ENCODE results near the gene HEMGN.

HEMGN gene

DNA sequence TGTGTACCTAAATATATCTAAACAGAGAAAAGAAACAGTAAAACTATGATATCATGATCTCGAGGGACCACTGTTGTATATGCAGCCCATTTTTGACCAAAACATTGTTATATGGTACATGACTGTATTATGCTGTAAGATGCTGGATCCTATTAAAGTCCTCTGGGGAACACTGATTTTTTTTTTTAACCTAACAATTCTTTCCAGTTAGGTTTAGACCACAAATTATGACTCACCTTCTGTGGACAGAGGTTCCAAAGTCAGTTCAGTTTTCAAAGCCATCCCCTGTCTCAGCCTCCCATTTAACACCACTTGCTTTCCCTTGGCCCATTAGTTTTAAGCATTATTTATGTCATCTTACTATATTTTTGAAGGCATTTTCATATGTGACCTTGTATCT is 42.8 kb downstream of the HEMGN start:
- no peaks in the 10 kb centered on the region for H3K9me3 ChIP-seq (ENCODE audit: control insufficient read depth, insufficient read depth, low read length)
- no peak overlapping the region for H3K4me3 ChIP-seq (ENCODE audit: low read length)
- no peak overlapping the region for H3K27ac ChIP-seq (ENCODE audit: low read length)
- no peaks in the 10 kb centered on the region for H3K4me1 ChIP-seq (ENCODE audit: control insufficient read depth, insufficient read depth, low read length)
- no peaks in the 10 kb centered on the region for H3K36me3 ChIP-seq (ENCODE audit: control insufficient read depth, insufficient read depth, low read length)
- H3K27me3 ChIP-seq (ENCODE audit: control insufficient read depth, insufficient read depth, low read length): no peaks in the 10 kb centered on the region
- WGBS (ENCODE audit: insufficient coverage, insufficient read length): no CpG with 5 or more reads among the region's 1 CpG
- no peak for DNase-seq (ENCODE audit: low read depth, low spot score)

DNA sequence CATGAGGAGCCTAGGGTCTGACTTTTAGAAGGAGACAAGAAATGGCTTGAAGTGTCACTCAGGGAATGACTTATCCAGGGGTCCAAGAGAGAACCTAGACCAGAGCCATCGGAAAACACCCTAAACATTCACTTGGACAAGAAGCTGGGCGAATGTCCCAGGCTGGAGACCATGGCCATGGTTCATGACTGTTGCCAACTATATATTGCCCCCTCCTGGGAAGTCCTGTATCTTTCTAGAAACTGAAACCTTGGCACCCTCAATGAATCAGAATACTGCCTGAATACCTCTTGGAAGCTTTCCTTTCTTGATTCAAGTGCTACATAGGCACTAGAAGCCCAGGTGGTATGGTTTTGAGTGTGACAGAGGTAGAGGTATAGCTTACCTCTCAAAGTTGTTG is 45.6 kb downstream of the HEMGN start:
- Histone ChIP-seq H3K4me1 (ENCODE audit: control insufficient read depth, insufficient read depth, low read length) (no peaks in the 10 kb centered on the region), H3K36me3 (ENCODE audit: control insufficient read depth, insufficient read depth, low read length) (no peaks in the 10 kb centered on the region), H3K27me3 (ENCODE audit: control insufficient read depth, insufficient read depth, low read length) (no peaks in the 10 kb centered on the region), H3K27ac (ENCODE audit: low read length) (no peak overlapping the region), H3K4me3 (ENCODE audit: low read length) (no peak overlapping the region), H3K9me3 (ENCODE audit: control insufficient read depth, insufficient read depth, low read length) (no peaks in the 10 kb centered on the region)
- WGBS (ENCODE audit: insufficient coverage, insufficient read length): no CpG with 5 or more reads among the region's 2 CpGs
- DNase-seq (ENCODE audit: low read depth, low spot score): no peak

DNA sequence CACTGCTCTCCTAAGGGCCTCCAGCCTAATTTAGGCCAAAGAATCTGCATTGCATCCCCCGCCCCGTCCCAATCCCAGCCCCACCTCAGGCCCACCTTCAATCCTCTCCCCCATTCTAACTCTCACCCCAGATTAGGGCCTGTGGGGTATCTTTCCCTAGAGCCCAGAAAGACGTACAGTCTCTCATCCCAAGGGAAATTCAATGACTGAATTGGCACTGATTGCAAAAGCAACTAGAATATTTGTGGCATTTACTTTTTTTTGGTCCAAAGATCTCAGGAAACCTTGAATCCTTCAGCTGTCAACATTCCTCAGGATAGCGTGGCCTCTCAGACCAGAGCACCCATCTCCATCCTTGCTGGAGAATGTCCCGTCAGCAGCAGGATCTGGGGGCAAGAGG is 46.2 kb downstream of the HEMGN start:
- no peak overlapping the region for H3K4me3 ChIP-seq (ENCODE audit: low read length)
- no peak overlapping the region for H3K27ac ChIP-seq (ENCODE audit: low read length)
- DNase-seq (ENCODE audit: low read depth, low spot score): no peak
- WGBS (ENCODE audit: insufficient coverage, insufficient read length): no CpG with 5 or more reads among the region's 5 CpGs
- no peaks in the 10 kb centered on the region for H3K36me3 ChIP-seq (ENCODE audit: control insufficient read depth, insufficient read depth, low read length)
- no peaks in the 10 kb centered on the region for H3K9me3 ChIP-seq (ENCODE audit: control insufficient read depth, insufficient read depth, low read length)
- H3K27me3 ChIP-seq (ENCODE audit: control insufficient read depth, insufficient read depth, low read length): no peaks in the 10 kb centered on the region
- no peaks in the 10 kb centered on the region for H3K4me1 ChIP-seq (ENCODE audit: control insufficient read depth, insufficient read depth, low read length)

DNA sequence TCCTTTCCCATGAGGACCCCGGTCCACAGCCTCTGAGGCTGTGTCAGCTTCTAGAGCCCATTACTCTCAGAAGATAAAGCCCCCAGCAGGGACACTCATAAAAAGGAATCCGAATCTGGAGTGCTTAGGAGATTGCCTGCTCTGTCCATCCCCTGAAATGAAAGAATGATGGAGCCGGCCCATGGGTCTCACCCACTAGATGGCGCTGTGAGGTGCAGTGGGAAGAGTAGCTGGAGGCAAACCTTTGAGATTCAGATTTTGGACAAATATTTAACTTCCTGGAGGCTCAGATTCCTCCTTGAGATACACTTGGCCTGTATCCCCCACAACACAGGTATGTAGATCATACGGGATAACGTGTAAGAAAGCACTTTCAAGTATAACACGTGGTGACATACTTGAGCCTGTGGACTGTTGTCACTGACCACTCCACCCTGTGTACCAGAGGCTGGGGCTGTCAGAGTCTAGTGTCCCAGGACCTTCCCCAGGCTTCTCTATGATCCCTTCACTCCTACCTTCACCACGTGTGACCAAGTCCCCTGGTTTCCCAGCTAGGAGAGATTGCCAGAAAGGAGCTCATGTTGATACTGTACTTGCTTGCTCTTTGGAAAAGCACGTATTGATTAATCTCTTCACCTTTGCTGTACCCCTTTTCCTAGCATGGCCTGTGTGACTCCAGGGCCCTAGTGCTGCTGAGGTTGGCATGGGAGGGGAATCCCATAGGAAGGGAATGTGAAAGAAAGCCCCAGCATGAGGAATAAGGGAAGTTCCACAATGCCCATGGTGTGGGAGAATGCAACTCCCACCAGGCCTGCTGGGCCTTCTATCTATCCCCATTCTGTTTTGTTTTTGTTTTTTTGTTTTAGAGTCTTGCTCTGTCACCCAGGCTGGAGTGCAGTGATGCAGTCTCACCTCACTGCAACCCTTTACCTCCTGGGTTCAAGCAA is 47.8 kb downstream of the HEMGN start:
- DNase-seq (ENCODE audit: low read depth, low spot score): peak; percentile 25
- Histone ChIP-seq H3K27ac (ENCODE audit: low read length) (no peak overlapping the region), H3K4me3 (ENCODE audit: low read length) (no peak overlapping the region), H3K36me3 (ENCODE audit: control insufficient read depth, insufficient read depth, low read length) (no peaks in the 10 kb centered on the region), H3K9me3 (ENCODE audit: control insufficient read depth, insufficient read depth, low read length) (no peaks in the 10 kb centered on the region), H3K27me3 (ENCODE audit: control insufficient read depth, insufficient read depth, low read length) (no peaks in the 10 kb centered on the region), H3K4me1 (ENCODE audit: control insufficient read depth, insufficient read depth, low read length) (no peaks in the 10 kb centered on the region)
- no CpG with 5 or more reads among the region's 9 CpGs for WGBS (ENCODE audit: insufficient coverage, insufficient read length)

DNA sequence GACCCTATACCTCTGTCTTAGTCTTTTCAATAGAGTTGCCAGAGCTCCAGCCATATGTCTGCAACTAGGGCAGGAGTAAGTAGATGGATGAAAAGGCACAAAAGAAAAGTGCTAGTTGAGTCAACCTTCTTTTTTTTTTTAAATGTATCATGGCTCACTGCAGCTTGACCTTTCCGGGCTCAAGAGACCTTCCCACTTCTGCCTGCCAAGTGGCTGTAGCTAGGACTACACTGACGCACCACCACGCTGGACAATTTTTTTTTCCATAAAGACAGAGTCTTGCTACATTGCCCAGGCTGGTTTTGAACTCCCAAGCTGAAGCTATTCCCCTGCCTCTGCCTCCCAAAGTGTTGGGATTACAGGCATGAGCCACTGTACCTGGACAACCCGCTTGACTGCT is 57.6 kb downstream of the HEMGN start:
- Histone ChIP-seq H3K4me3 (ENCODE audit: low read length) (no peak overlapping the region), H3K27ac (ENCODE audit: low read length) (no peak overlapping the region), H3K4me1 (ENCODE audit: control insufficient read depth, insufficient read depth, low read length) (no peaks in the 10 kb centered on the region), H3K27me3 (ENCODE audit: control insufficient read depth, insufficient read depth, low read length) (no peaks in the 10 kb centered on the region), H3K36me3 (ENCODE audit: control insufficient read depth, insufficient read depth, low read length) (no peaks in the 10 kb centered on the region), H3K9me3 (ENCODE audit: control insufficient read depth, insufficient read depth, low read length) (no peaks in the 10 kb centered on the region)
- no CpG with 5 or more reads among the region's 4 CpGs for WGBS (ENCODE audit: insufficient coverage, insufficient read length)
- DNase-seq (ENCODE audit: low read depth, low spot score): no peak
